NB4 (cell line): ENCODE results near the gene TMEM69.

Experiments
- CTCF ChIP-seq: IDR thresholded peaks from one replicate; pipeline ENCODE4 v1.5.1; 2012; ENCODE audit warnings: low read depth, low read length
- POLR2A ChIP-seq: IDR thresholded peaks from 2 replicates; pipeline ENCODE4 v1.6.1; 2011; ENCODE audit warnings: mild to moderate bottlenecking; ENCODE audit not compliant: insufficient read length; ENCODE audit errors: extremely low read depth

- TF ChIP-seq CTCF (no peak), POLR2A (no peak)
Observed at GRCh38 chr1:45677751-45678245, 10.2 kb upstream of the TMEM69 start.
